Mesenchymal stem cell (in vitro differentiated cells and primary cell): ENCODE measurements around the gene CTSH.
"Not testable (repeated sequence)": the region's sequence is repeated elsewhere in the genome, so short reads cannot be mapped to it uniquely, and the experiment has no call there.

ENCODE experiments used
- DNase-seq: peaks from one replicate; pipeline ENCODE4 v3.0.0-alpha.2; 2013
- H2AFZ ChIP-seq: one replicate; pipeline ENCODE4 v1.6.1; 2013; ENCODE audit warnings: low read depth, mild to moderate bottlenecking, control low read depth, inconsistent platforms, low read length, moderate library complexity
- H2AK5ac ChIP-seq: 2 replicates; pipeline ENCODE4 v1.6.1; 2013; ENCODE audit warnings: low read length, moderate library complexity, mild to moderate bottlenecking, inconsistent platforms; ENCODE audit not compliant: severe bottlenecking
- H2BK120ac ChIP-seq: one replicate; pipeline ENCODE4 v1.6.1; 2013; ENCODE audit warnings: low read depth, mild to moderate bottlenecking, inconsistent platforms, low read length, moderate library complexity
- H2BK12ac ChIP-seq, 2 experiments: one replicate each; pipeline ENCODE4 v1.6.1; 2013; ENCODE audit warnings: inconsistent platforms in 2 of 2, low read length in 2 of 2, mild to moderate bottlenecking in 2 of 2, moderate library complexity in 2 of 2, control low read depth in 1 of 2
- H2BK15ac ChIP-seq: one replicate; pipeline ENCODE4 v1.6.1; 2013; ENCODE audit warnings: mild to moderate bottlenecking, low read depth, inconsistent platforms; ENCODE audit not compliant: poor library complexity, severe bottlenecking
- H2BK5ac ChIP-seq: 2 replicates; pipeline ENCODE4 v1.6.1; 2013; ENCODE audit warnings: low read depth, mild to moderate bottlenecking, low read length, control low read depth, inconsistent platforms; ENCODE audit not compliant: poor library complexity, severe bottlenecking
- H3K14ac ChIP-seq, 2 experiments: one replicate each; pipeline ENCODE4 v1.6.1; 2013; ENCODE audit warnings: inconsistent platforms in 2 of 2, low read length in 2 of 2, control low read depth in 1 of 2, mild to moderate bottlenecking in 1 of 2, moderate library complexity in 1 of 2
- H3K18ac ChIP-seq, 2 experiments: one replicate each; pipeline ENCODE4 v1.6.1; 2013; ENCODE audit warnings: inconsistent platforms in 2 of 2, low read length in 2 of 2, control low read depth in 1 of 2, low read depth in 1 of 2, mild to moderate bottlenecking in 1 of 2
- H3K23ac ChIP-seq, 2 experiments: one replicate each; pipeline ENCODE4 v1.6.1; 2013; ENCODE audit warnings: inconsistent platforms in 2 of 2, low read length in 2 of 2, mild to moderate bottlenecking in 2 of 2, moderate library complexity in 2 of 2, control low read depth in 1 of 2
- H3K27ac ChIP-seq: 2 replicates; pipeline ENCODE4 v1.5.1; 2013; ENCODE audit warnings: mild to moderate bottlenecking, moderate library complexity, low read length, control low read depth, inconsistent platforms; ENCODE audit not compliant: poor library complexity, severe bottlenecking
- H3K27me3 ChIP-seq, 2 experiments: 2 replicates each; pipeline versions ENCODE4 v1.6.1 to v1.7.0; 2013; ENCODE audit warnings: low read length in 2 of 2, mild to moderate bottlenecking in 2 of 2, moderate library complexity in 2 of 2, control low read depth in 1 of 2, inconsistent platforms in 1 of 2; ENCODE audit not compliant: control insufficient read depth in 1 of 2, insufficient read depth in 1 of 2
- H3K36me3 ChIP-seq, 2 experiments: 2 replicates each; pipeline versions ENCODE4 v1.6.1 to v1.7.0; 2013; ENCODE audit warnings: low read length in 2 of 2, control low read depth in 1 of 2, inconsistent platforms in 1 of 2, low read depth in 1 of 2, mild to moderate bottlenecking in 1 of 2; ENCODE audit not compliant: insufficient read depth in 2 of 2, control insufficient read depth in 1 of 2
- H3K4ac ChIP-seq, 2 experiments: one replicate each; pipeline ENCODE4 v1.6.1; 2013; ENCODE audit warnings: inconsistent platforms in 2 of 2, low read length in 2 of 2, mild to moderate bottlenecking in 2 of 2, moderate library complexity in 2 of 2, control low read depth in 1 of 2, low read depth in 1 of 2
- H3K4me1 ChIP-seq: 2 replicates; pipeline ENCODE4 v1.6.1; 2013; ENCODE audit warnings: low read depth, low read length, control low read depth; ENCODE audit not compliant: control insufficient read depth, insufficient read depth
- H3K4me2 ChIP-seq: 2 replicates; pipeline ENCODE4 v1.6.1; 2013; ENCODE audit warnings: low read length, mild to moderate bottlenecking, inconsistent platforms; ENCODE audit not compliant: poor library complexity, severe bottlenecking
- H3K4me3 ChIP-seq, 2 experiments: 2 replicates each; pipeline versions ENCODE4 v1.5.1 to v1.7.0; 2013; ENCODE audit warnings: low read length in 2 of 2, mild to moderate bottlenecking in 2 of 2, control low read depth in 1 of 2, low read depth in 1 of 2; ENCODE audit not compliant: insufficient read depth in 1 of 2
- H3K79me1 ChIP-seq: replicated peaks from 2 replicates; pipeline ENCODE4 v1.6.1; 2013; ENCODE audit warnings: mild to moderate bottlenecking, control low read depth, low read length, inconsistent platforms; ENCODE audit not compliant: poor library complexity, severe bottlenecking
- H3K9ac ChIP-seq: 2 replicates; pipeline ENCODE4 v1.7.0; 2013; ENCODE audit warnings: mild to moderate bottlenecking, low read length, moderate library complexity
- H3K9me3 ChIP-seq: 2 replicates; pipeline ENCODE4 v1.7.0; 2013; ENCODE audit warnings: mild to moderate bottlenecking, low read length; ENCODE audit not compliant: control insufficient read depth
- H4K8ac ChIP-seq: one replicate; pipeline ENCODE4 v1.6.1; 2013; ENCODE audit warnings: inconsistent platforms, mild to moderate bottlenecking, low read length, moderate library complexity
- H4K91ac ChIP-seq: one replicate; pipeline ENCODE4 v1.6.1; 2013; ENCODE audit warnings: mild to moderate bottlenecking, low read length, inconsistent platforms
- WGBS: methylation state at CpG from one replicate; pipeline ENCODE4 v1.1.7; 2013; ENCODE audit warnings: mixed read lengths; 5-methylcytosine and 5-hydroxymethylcytosine counted together

Gene CTSH

DNA sequence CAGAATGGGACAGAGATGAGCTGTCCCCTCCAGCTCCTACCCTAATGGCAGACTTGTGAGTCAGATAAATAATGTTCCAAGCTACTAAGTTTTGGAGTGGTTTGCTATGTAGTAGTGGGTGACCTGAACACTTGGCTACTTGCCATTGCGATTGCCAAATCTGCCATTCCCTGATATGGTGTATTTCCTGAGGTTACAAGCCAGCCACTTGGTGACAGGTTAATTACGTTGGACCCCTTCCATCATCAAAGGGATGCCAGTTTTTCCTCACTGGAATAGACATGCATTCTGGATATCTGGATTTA is 38.6 kb downstream of the CTSH start:
- peak overlapping the region in 1 of 2 experiments; percentile 18 for H3K4ac ChIP-seq
- H3K79me1 ChIP-seq, result peaks cover 30% of the 10 kb centered on the region
- peak overlapping the region; percentile 70 for H3K9ac ChIP-seq
- H2BK120ac ChIP-seq, result no peak overlapping the region
- H3K4me3 ChIP-seq, result no peak overlapping the region
- H3K27me3 ChIP-seq, result no peaks in the 10 kb centered on the region
- no peak overlapping the region for H4K8ac ChIP-seq
- H3K14ac ChIP-seq, result no peak overlapping the region
- H2AK5ac ChIP-seq, result no peak overlapping the region
- no peak overlapping the region for H4K91ac ChIP-seq
- H2BK5ac ChIP-seq, result no peak overlapping the region
- peak; percentile 89 for DNase-seq
- no peak overlapping the region for H3K4me2 ChIP-seq
- H2AFZ ChIP-seq, result no peak overlapping the region
- H3K36me3 ChIP-seq, result peaks cover 50 to 86% of the 10 kb centered on the region in 2 experiments
- no peak overlapping the region for H3K23ac ChIP-seq
- no peak overlapping the region for H3K18ac ChIP-seq
- no peak overlapping the region for H2BK12ac ChIP-seq
- no peak overlapping the region for H2BK15ac ChIP-seq
- 84% methylated on average over 1 of the region's 2 CpGs for WGBS
- no peak overlapping the region for H3K27ac ChIP-seq
- peaks cover 4% of the 10 kb centered on the region for H3K4me1 ChIP-seq
- no peaks in the 10 kb centered on the region for H3K9me3 ChIP-seq

DNA sequence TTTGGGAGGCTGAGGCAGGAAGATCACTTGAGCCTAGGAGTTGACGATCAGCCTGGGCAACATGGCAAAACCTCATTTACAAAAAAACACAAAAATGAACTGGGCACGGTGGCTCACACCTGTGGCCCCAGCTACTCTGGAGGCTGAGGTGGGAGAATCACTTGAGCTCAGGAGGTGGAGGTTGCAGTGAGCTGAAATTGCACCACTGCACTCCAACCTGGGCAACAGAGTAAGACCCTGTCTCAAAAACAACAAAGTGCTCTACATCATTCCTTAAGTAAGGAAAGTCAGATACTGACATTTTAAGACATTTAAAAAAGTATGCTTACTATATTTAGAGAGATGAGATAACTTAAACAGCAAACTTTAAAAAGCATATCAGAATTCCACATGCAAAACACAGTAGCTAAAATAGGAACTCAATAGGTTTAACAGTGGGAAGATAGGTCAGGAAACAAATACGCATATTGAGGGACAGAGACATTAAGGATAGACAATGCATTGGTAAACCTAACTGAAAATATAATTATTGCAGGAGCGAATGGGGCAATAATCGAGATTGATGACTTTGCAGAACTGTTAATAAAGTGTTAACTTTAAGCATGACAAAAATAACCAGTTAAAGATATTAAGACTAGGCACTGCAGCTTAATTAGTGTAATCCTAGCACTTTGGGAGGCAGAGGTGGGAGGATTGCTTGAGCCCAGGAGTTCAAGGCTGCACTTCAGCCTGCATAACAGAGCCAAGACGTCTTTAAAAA is 40.1 kb downstream of the CTSH start:
- Histone ChIP-seq H2AK5ac (no peak overlapping the region), H3K4me2 (no peak overlapping the region), H3K27ac (no peak overlapping the region)

DNA sequence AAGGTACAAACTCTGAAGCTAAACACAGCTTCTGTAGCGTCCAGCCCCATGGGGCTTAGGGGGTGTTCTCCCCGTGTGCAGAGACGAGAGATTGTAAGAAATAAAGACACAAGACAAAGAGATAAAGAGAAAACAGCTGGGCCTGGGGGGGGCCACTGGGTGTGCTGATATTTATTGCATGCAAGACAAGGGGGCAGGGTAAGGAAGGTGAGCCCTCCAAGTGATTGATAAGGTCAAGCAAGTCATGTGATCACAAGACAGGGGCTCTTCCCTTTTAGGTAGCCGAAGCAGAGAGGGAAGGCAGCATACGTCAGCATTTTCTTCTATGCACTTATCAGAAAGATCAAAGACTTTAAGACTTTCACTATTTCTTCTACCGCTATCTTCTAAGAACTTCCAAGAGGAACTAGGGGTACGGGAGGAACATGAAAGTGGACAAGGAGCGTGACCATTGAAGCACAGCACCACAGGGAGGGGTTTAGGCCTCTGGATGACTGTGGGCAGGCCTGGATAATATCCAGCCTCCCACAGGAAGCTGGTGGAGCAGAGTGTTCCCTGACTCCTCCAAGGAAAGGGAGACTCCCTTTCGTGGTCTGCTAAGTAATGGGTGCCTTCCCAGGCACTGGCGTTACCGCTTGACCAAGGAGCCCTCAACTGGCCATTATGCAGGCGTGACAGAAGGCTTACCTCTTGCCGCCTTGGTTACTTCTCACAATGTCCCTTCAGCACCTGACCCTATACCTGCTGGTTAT is 42.4 kb downstream of the CTSH start:
- H3K4ac ChIP-seq, H3K14ac ChIP-seq, H3K27me3 ChIP-seq, H3K23ac ChIP-seq, H3K4me2 ChIP-seq, H4K91ac ChIP-seq, H2BK120ac ChIP-seq, H2AK5ac ChIP-seq, H4K8ac ChIP-seq, H2BK12ac ChIP-seq, H3K9me3 ChIP-seq, H3K18ac ChIP-seq, H3K4me1 ChIP-seq, H2BK5ac ChIP-seq, H3K27ac ChIP-seq, H2BK15ac ChIP-seq, H3K4me3 ChIP-seq, H2AFZ ChIP-seq: not testable (repeated sequence)
- peaks cover 53 to 92% of the 10 kb centered on the region in 2 experiments for H3K36me3 ChIP-seq
- H3K9ac ChIP-seq, result peak overlapping the region; percentile 3
- WGBS, result 81% methylated on average over 10 of the region's 13 CpGs
- peak; percentile 35 for DNase-seq
- peaks cover 19% of the 10 kb centered on the region for H3K79me1 ChIP-seq

More for the DNA sequence above, 40.1 kb downstream of the CTSH start:
- no peak overlapping the region for H4K8ac ChIP-seq
- H2BK12ac ChIP-seq, result no peak overlapping the region
- no peaks in the 10 kb centered on the region for H3K27me3 ChIP-seq
- H3K4me3 ChIP-seq, result no peak overlapping the region
- H3K4ac ChIP-seq, result no peak overlapping the region
- H2BK15ac ChIP-seq, result no peak overlapping the region
- WGBS, result 100% methylated on average over 2 of the region's 6 CpGs
- no peak overlapping the region for H3K23ac ChIP-seq
- no peak overlapping the region for H3K14ac ChIP-seq
- no peak overlapping the region for H2AFZ ChIP-seq
- no peak for DNase-seq
- peaks cover 23% of the 10 kb centered on the region for H3K79me1 ChIP-seq
- H4K91ac ChIP-seq, result no peak overlapping the region
- H3K36me3 ChIP-seq, result peaks cover 49 to 86% of the 10 kb centered on the region in 2 experiments
- H3K9ac ChIP-seq, result peak overlapping the region; percentile 70
- H3K9me3 ChIP-seq, result no peaks in the 10 kb centered on the region
- peaks cover 4% of the 10 kb centered on the region for H3K4me1 ChIP-seq
- no peak overlapping the region for H2BK120ac ChIP-seq
- no peak overlapping the region for H3K18ac ChIP-seq
- no peak overlapping the region for H2BK5ac ChIP-seq

DNA sequence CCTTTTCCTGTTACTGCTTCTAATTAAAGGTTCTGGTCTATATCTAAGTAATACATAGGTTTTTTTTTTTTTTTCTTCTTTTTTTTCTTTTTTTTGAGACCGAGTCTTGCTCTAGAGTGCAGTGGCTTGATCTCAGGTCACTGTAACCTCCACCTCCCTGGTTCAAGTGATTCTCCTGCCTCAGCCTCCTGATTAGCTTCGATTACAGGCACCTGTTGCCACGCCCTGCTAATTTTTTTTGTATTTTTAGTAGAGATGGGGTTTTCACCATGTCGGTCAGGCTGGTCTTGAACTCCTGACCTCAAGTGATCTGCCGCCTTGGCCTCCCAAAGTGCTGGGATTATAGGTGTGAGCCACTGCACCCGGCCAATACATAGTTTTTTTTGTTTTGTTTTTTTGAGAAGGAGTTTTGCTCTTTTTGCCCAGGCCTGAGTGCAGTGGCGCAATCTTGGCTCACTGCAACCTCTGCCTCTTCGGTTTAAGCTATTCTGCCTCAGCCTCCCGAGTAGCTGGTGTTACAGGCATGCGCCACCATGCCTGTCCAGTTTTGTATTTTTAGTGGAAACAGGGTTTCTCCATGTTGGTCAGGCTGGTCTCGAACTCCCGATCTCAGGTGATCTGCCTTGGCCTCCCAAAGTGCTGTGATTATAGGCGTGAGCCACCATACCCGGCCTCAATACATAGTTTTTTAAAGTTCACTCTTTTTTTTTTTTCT is 43.9 kb downstream of the CTSH start:
- H3K23ac ChIP-seq, H3K9me3 ChIP-seq, DNase-seq, H2AK5ac ChIP-seq, H2BK120ac ChIP-seq, H3K4ac ChIP-seq, H3K18ac ChIP-seq, H3K4me2 ChIP-seq, H4K91ac ChIP-seq, H2AFZ ChIP-seq, H2BK5ac ChIP-seq, H3K27me3 ChIP-seq, H3K4me1 ChIP-seq, H2BK12ac ChIP-seq, H3K14ac ChIP-seq, H3K4me3 ChIP-seq, H3K27ac ChIP-seq, H2BK15ac ChIP-seq, H3K9ac ChIP-seq, H4K8ac ChIP-seq: not testable (repeated sequence)
- H3K79me1 ChIP-seq, result peaks cover 15% of the 10 kb centered on the region
- H3K36me3 ChIP-seq, result peaks cover 54 to 92% of the 10 kb centered on the region in 2 experiments
- 97% methylated on average over 12 of the region's 14 CpGs for WGBS
